DMS53 treated with DMSO at 0.1 percent for 48 hours (cell line): ENCODE measurements around the gene PTPRN2.
"Not testable (repeated sequence)": the region's sequence is repeated elsewhere in the genome, so short reads cannot be mapped to it uniquely, and the experiment has no call there.

Experiments used
- DNase-seq: peaks from one replicate; lab custom pipeline; 2025; ENCODE audit not compliant: unreplicated experiment; lab: John Stamatoyannopoulos, UW

Gene PTPRN2

DNA sequence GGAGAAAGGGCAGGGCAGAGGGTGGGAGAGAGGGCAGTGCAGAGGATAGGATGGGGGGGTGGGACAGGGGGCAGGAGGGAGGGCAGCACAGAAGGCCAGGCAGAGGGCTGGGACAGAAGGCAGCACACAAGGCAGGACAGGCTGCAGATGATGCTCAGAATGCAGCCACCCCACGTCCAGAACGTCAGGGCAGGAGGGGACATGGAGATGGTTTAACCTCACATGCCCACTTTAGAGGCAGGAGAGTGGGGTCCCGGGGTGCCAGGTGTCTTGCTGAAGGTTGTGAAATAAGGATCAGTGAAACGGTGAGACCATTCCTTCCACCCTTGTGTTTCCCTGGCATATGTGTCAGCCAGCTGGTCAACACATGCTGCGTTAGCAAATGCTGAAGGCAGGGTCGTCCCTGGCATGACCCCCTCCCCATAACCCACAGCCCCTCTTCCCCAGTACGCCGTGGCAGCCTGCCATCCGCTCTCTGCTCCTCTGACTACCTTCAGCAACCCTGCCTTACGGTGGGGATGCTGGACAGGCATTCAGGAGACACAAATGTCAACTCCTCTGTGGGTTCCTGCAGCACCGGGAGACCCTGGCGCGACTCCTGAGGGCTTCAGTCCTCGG, 658.7 kb downstream of the PTPRN2 start:
- DNase-seq, result no peak

DNA sequence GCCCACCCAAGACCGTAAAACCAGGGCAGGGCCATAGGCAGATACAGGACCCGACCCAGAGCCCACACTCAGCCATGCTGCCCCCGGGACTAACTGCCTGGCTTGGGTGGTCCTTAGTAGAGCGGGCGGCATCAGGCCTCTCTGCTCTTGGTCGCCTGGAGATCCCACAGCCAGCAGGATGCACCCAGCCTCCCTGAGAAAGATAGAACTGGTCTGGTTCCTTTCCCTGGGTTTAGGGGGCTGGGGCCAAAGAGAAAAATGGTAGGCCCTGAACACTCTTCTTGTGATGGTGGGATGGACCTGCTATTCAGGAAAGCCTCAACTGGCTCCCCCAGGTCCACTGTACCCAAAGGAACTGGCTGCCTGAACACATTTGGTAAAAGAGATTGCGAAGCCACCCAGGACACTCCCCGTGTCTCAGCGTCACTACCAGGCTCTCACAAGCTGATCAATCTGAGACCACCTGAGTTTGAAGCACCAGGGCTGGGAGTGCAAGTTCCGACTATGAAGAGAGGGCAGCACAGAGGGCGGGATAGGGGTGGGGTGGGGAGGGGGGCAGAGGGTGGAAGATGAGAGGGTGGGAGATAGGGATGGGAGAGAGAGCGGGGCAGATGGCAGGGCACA, 659.3 kb downstream of the PTPRN2 start:
- no peak for DNase-seq

DNA sequence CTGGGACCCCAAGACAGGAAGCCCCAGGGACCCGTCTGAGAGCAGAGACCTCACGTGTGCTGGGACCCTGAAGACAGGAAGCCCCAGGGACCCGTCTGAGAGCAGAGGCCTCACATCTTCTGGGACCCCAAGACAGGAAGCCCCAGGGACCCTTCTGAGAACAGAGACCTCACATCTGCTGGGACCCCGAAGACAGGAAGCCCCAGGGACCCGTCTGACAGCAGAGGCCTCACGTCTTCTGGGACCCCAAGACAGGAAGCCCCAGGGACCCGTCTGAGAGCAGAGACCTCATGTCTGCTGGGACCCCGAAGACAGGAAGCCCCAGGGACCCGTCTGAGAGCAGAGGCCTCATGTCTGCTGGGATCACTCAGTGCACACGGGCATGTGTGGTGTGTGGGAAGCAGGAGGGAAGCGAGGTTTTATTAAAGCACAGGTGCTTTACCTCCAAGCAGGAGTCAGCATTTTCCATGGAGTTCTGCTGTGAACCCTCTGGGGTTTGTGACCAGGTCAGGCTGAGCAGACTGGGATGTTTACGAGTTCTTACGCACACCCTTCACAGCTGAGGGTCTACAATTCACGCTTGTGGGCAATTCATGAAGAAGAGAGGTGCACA, 660.2 kb downstream of the PTPRN2 start:
- no peak for DNase-seq

DNA sequence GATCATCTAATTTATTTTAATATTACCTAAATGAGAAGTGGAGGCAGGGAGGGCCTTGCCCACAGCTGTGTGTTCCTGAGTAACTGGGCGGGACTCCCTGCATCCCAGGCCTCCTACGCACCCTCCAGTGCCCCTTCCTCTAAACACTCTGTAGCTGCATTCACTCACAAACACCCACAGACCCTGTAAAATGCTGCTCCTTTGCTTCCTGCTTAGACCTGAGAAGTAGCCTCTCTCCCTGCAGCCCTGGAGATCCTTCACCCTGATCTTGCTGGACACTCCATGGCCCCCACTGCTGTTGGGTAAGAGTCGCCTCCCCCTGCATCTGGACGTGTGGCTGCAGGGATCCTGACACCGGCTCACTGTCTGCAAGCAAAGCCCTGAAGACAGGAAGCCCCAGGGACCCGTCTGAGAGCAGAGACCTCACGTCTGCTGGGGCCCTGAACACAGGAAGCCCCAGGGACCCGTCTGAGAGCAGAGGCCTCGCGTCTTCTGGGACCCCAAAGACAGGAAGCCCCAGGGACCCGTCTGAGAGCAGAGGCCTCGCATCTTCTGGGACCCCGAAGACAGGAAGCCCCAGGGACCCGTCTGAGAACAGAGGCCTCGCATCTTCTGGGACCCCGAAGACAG, 661.0 kb downstream of the PTPRN2 start:
- no peak for DNase-seq

DNA sequence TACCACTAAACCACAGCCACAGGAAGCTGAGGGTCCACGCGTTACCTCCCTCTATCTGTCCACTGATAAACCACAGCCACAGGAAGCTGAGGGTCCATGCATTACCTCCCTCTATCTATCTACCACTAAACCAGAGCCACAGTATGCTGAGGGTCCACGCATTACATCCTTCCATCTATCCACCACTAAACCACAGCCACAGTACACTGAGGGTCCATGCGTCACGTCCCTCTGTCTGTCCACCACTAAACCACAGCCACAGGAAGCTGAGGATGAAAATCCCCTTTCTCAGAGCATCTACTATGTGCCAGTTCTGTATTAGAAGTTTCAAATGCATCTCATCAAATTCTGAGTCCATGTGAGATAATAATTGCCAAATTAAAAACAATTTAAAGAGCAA, 661.5 kb downstream of the PTPRN2 start:
- DNase-seq, result no peak

DNA sequence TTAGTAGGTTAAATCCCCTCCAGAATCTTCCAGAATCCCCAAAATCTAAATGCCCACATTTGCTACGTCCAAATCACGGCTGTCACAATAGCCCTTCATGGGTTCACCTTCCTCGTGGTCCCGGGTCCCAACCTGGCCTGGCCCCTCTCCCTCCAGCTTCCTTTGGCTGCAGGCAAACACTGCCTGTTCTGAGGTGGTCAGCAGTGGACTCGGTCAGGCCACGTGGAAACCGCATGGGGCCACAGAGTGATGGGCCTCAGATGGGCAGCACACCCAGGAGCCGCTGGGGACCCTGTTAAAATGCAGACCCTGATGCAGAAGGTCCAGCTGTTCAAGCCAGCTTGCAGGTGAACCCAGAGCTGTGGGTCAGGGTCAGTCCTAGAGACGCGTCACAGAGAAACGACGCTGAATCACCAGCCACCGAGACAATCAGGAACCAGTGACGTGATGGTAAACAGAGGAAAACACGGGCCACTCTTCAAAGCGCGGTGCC, 662.2 kb downstream of the PTPRN2 start:
- DNase-seq, result no peak

- DNase-seq, result no peak
Observed at GRCh38 chr7:157923903-157924630, 663.6 kb downstream of the PTPRN2 start.

- no peak for DNase-seq
Observed at GRCh38 chr7:157922576-157922975, 665.0 kb downstream of the PTPRN2 start.

- no peak for DNase-seq
Observed at GRCh38 chr7:157918326-157919080, 669.1 kb downstream of the PTPRN2 start.

- DNase-seq, result no peak
Observed at GRCh38 chr7:157916946-157917640, 670.5 kb downstream of the PTPRN2 start.

DNA sequence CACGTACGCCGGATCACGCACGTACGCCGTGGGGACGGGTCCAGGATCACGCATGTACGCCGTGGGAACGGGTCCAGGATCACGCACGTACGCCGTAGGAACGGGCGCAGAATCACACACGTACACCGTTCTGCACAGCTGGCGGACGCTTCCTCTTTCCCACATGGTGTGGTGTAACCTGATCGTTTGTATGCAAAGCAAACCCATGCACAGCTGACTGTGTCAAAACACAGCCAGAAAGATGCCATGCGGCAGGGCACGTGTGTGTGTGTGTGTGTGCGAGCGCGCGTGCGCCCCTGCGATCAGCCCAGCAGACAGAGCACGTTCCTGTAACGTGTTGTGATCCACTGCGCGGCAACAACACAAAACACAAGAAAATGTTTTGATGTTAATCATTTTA, 677.2 kb downstream of the PTPRN2 start:
- no peak for DNase-seq

DNA sequence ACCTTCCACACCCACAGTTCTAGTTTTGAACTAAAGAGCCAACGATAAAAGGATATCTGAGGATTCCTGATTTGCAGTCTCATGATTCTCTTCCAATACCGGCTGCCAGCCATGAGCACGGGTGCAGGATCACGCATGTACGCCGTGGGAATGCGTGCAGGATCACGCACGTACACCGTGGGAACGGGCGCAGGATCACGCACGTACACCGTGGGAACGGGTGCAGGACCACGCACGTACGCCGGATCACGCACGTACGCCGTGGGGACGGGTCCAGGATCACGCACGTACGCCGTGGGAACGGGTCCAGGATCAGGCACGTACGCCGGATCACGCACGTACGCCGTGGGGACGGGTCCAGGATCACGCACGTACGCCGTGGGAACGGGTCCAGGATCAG, 677.6 kb downstream of the PTPRN2 start:
- not testable (repeated sequence) for DNase-seq

DNA sequence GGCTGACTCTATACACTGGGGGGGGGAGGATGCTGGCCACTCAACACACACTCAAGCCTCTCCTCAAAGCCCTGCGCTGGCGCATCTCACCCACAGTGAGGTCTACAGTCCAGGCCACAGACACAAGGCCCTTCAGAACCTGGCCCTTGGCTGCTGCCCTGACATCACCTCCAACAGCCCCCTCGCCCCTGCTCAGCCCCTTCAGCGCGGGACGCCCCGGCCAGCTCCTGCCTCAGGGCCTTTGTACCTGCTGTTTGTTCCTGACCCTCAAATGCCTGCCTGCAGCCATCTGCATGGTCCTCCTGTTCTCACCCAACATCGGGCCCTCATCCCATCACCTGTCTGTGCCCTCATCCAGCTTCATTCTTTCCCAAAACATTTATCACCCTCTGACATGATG, 678.3 kb downstream of the PTPRN2 start:
- no peak for DNase-seq

- DNase-seq, result no peak
Observed at GRCh38 chr7:157908006-157908782, 679.4 kb downstream of the PTPRN2 start.

- no peak for DNase-seq
Observed at GRCh38 chr7:157907091-157907490, 680.5 kb downstream of the PTPRN2 start.

GRCh38 chr7:157906583-157906982, 681.0 kb downstream of the PTPRN2 start:
- no peak for DNase-seq

- no peak for DNase-seq
Observed at GRCh38 chr7:157905651-157906461, 681.8 kb downstream of the PTPRN2 start.

GRCh38 chr7:157904866-157905570, 682.6 kb downstream of the PTPRN2 start:
- no peak for DNase-seq
